KG1 (cell line): ENCODE data around the gene ZDHHC5.

Experiments used
- DNase-seq: peaks from one replicate; lab custom pipeline; 2025; lab: John Stamatoyannopoulos, UW

Gene ZDHHC5

DNA sequence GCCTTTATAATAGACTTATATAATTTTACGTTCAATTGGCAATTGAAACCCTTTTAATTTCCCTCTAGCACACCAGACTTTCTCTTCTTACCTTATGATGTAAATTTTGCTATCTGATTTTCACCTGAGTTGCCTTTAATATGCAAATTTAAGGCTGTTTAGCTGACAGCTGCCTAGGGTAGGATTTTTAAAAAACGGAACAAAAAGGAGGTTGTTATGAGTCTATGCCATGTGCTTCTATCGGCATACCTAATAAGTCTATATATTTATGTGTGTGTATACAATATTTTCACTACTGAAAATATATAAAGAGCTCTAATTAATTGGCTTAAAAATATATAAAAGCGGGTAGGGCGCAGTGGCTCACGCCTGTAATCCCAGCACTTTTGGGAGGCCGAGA is 61.6 kb downstream of the ZDHHC5 start:
- DNase-seq, result no peak

- no peak for DNase-seq
These were observed 64.7 kb downstream of the ZDHHC5 start for GRCh38 chr11:57732661-57733060.

GRCh38 chr11:57735619-57736298 is 67.8 kb downstream of the ZDHHC5 start:
- DNase-seq, result no peak

DNA sequence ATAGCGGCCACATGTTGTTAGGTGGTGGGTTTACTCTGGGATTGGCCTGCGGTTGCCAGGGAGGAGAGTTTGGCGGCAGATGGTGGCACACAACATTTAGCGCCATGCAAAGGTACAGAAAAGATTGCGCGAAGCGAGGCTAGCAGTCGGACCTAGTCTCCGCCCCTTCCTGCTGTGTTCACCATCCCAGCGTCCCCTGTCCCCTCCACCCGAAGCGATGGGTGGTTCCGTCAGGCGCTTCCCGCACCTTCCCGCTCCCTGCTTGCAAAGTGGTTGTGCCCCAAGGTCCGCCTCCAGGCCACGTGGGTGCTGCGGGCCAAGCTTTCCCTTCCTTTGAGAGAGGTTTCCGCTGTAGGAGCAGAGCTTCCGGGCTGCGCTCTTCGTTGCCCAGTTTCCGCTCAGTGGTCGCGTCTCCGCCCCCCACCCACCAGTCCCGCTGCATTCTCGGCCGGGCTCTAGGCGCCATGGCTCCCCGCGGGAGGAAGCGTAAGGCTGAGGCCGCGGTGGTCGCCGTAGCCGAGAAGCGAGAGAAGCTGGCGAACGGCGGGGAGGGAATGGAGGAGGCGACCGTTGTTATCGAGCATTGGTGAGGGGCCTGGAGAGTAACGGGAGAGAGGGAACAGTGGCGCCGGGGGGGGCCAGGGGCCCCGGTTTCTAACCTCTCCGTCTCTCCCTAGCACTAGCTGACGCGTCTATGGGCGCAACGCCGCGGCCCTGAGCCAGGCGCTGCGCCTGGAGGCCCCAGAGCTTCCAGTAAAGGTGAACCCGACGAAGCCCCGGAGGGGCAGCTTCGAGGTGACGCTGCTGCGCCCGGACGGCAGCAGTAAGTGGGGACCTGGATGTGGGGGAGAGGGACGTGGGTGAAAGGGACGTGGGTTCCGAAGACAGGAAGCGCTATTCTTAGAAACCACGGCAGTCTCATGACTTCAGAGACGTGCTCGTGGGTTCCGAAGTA is 73.5 kb downstream of the ZDHHC5 start, which contains the start of gene SELENOH:
SELENOH (plus strand) TSS at position 360 of the 955 bp plus-strand sequence; CDS start at position 465, 105 bp downstream.
- DNase-seq, result peak; percentile 99

- DNase-seq, result no peak
These were observed 74.2 kb downstream of the ZDHHC5 start for GRCh38 chr11:57742087-57742452.

GRCh38 chr11:57744357-57744756 is 76.4 kb downstream of the ZDHHC5 start:
- DNase-seq, result no peak

- DNase-seq, result no peak
These were observed 77.3 kb downstream of the ZDHHC5 start for GRCh38 chr11:57745206-57745605.

DNA sequence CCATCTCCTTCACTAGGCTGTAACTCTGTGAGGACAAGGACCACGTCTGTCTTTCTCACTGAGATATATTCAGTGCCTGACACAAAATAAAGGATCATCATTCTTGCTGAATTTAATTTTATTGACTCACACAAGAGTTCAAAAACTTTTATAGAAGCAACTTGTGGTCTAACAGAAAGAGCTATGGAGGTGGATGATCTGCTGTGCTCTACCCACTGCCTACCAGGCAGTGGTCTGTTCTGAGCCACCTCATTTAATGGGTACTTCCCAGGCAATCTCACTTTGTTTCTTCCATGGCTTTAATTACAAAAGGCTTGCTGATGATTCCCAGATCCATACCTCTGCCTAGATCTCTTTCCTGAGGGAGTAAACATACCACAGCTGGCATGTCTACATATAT is 79.0 kb downstream of the ZDHHC5 start:
- no peak for DNase-seq
